Endothelial cell of umbilical vein (primary cell): ENCODE measurements around the gene GRK4. TPM values are rescaled to one million over a fixed set of nuclear protein-coding genes. Genes with fewer than 3 reads are reported as not detected.

Experiments used
- BruUV-seq: library from RNA; stranded (reverse); fragments of 400-500 nt; replicated peaks from 2 replicates; lab custom pipeline; 2021; lab: Mats Ljungman, UMichigan
- CTCF ChIA-PET: fragments of 300-600, 350-600 bp; sonication (Branson Sonifier 250); formaldehyde crosslinking; loops from one replicate; lab custom pipeline; 2021; ENCODE audit warnings: antibody characterized with exemption, inconsistent platforms; lab: Charles Lee
- POLR2A ChIA-PET: fragments of 300-600, 350-600 bp; sonication (Branson Sonifier 250); formaldehyde crosslinking; loops from one replicate; lab custom pipeline; 2021; ENCODE audit warnings: antibody characterized with exemption, inconsistent platforms; lab: Charles Lee
- DNase-seq: peaks from one replicate; pipeline ENCODE4 v3.0.0-alpha.2; 2011; ENCODE audit warnings: low read depth, low spot score
- FAIRE-seq: peaks from 2 replicates; lab custom pipeline; 2011; peaks lifted over from hg19 to GRCh38; lab: Jason Lieb, UNC
- H2AFZ ChIP-seq: 2 replicates; pipeline ENCODE4 v1.6.0; 2012; ENCODE audit warnings: low read depth, low read length, control low read depth, inconsistent platforms
- H3K27ac ChIP-seq: 2 replicates; pipeline ENCODE4 v1.5.1; 2011; ENCODE audit warnings: low read depth, mild to moderate bottlenecking, control low read depth, low read length, moderate library complexity; ENCODE audit not compliant: insufficient read depth
- H3K27me3 ChIP-seq, 2 experiments: 2 replicates each; pipeline versions ENCODE4 v1.6.0 to v1.6.1; 2011; ENCODE audit warnings: low read length in 2 of 2, mixed read lengths in 1 of 2; ENCODE audit not compliant: control insufficient read depth in 2 of 2, insufficient read depth in 2 of 2
- H3K36me3 ChIP-seq, 2 experiments: 2 replicates in 1 of 2; 3 replicates in 1 of 2; pipeline ENCODE4 v1.5.1; 2011; ENCODE audit warnings: low read length in 2 of 2, mild to moderate bottlenecking in 1 of 2, moderate library complexity in 1 of 2; ENCODE audit not compliant: control insufficient read depth in 2 of 2, insufficient read depth in 2 of 2; ENCODE audit errors: extremely low read depth in 1 of 2
- H3K4me1 ChIP-seq: 3 replicates; pipeline ENCODE4 v1.5.1; 2011; ENCODE audit warnings: mild to moderate bottlenecking, low read length; ENCODE audit not compliant: control insufficient read depth, insufficient read depth; ENCODE audit errors: extremely low read depth
- H3K4me2 ChIP-seq: 2 replicates; pipeline ENCODE4 v1.6.1; 2011; ENCODE audit warnings: low read length, control low read depth, mixed read lengths; ENCODE audit not compliant: insufficient read depth
- H3K4me3 ChIP-seq, 3 experiments: fragments of 200-600 bp in 1 of 3; sonication (generic), shearing (Covaris generic) in 1 of 3; replicated peaks in 1 of 3; 2 replicates each; pipeline ENCODE4 v1.5.1; 2011 to 2016; ENCODE audit warnings: control low read depth in 3 of 3, low read length in 3 of 3, mild to moderate bottlenecking in 2 of 3, inconsistent platforms in 1 of 3, low read depth in 1 of 3, moderate library complexity in 1 of 3; ENCODE audit not compliant: insufficient read depth in 1 of 3
- H3K79me2 ChIP-seq: 2 replicates; pipeline ENCODE4 v1.6.0; 2012; ENCODE audit warnings: low read length, inconsistent platforms; ENCODE audit not compliant: control insufficient read depth, insufficient read depth
- H3K9ac ChIP-seq: replicated peaks from 2 replicates; pipeline ENCODE3; 2011; ENCODE audit warnings: low read length, control low read depth; ENCODE audit not compliant: insufficient read depth; ENCODE audit errors: extremely low read depth
- H3K9me1 ChIP-seq: replicated peaks from 3 replicates; pipeline ENCODE4 v1.6.0; 2011; ENCODE audit warnings: mild to moderate bottlenecking, low read length; ENCODE audit not compliant: control insufficient read depth, insufficient read depth; ENCODE audit errors: extremely low read depth
- H3K9me3 ChIP-seq: replicated peaks from 2 replicates; pipeline ENCODE4 v1.5.1; 2012; ENCODE audit warnings: low read length, inconsistent platforms; ENCODE audit not compliant: control insufficient read depth, insufficient read depth
- H4K20me1 ChIP-seq: replicated peaks from 2 replicates; pipeline ENCODE3; 2011; ENCODE audit warnings: mild to moderate bottlenecking, low read length; ENCODE audit not compliant: control insufficient read depth, insufficient read depth; ENCODE audit errors: extremely low read depth
- CTCF ChIP-seq, 2 donors: IDR thresholded peaks; 1 replicate in 1 of 2; 2 replicates in 1 of 2; pipeline ENCODE4 v1.5.1; 2011; ENCODE audit warnings: low read length in 2 of 2, mild to moderate bottlenecking in 2 of 2, moderate library complexity in 2 of 2, control low read depth in 1 of 2, inconsistent platforms in 1 of 2, low read depth in 1 of 2; ENCODE audit not compliant: insufficient read depth in 1 of 2; ENCODE audit errors: extremely low read depth in 1 of 2
- EZH2 ChIP-seq: IDR thresholded peaks from 2 replicates; pipeline ENCODE4 v1.6.1; 2012; ENCODE audit warnings: borderline replicate concordance, low read depth, mild to moderate bottlenecking, moderate library complexity, low read length, inconsistent platforms; ENCODE audit not compliant: severe bottlenecking
- FOS ChIP-seq: IDR thresholded peaks from 2 replicates; pipeline ENCODE4 v1.6.1; 2011; ENCODE audit warnings: mild to moderate bottlenecking, low read length, moderate library complexity, borderline replicate concordance; ENCODE audit not compliant: insufficient read depth
- GATA2 ChIP-seq: IDR thresholded peaks from 2 replicates; pipeline ENCODE4 v1.7.0; 2011; ENCODE audit warnings: low read depth, mild to moderate bottlenecking, moderate library complexity, mixed read lengths, low read length; ENCODE audit not compliant: insufficient read length, insufficient read depth
- JUN ChIP-seq: IDR thresholded peaks from 2 replicates; pipeline ENCODE4 v1.6.1; 2011; ENCODE audit warnings: borderline replicate concordance, low read depth; ENCODE audit not compliant: insufficient read length, insufficient read depth
- MAX ChIP-seq: IDR thresholded peaks from 2 replicates; pipeline ENCODE4 v1.6.1; 2011; ENCODE audit not compliant: insufficient read depth, insufficient read length
- MYC ChIP-seq: IDR thresholded peaks from one replicate; pipeline ENCODE4 v1.6.1; 2011; ENCODE audit warnings: mild to moderate bottlenecking, low read depth, low read length
- POLR2A ChIP-seq: IDR thresholded peaks from 2 replicates; pipeline ENCODE4 v1.6.1; 2012; ENCODE audit warnings: low read depth, mild to moderate bottlenecking, control low read depth, low read length
- POLR2AphosphoS5 ChIP-seq: IDR thresholded peaks from 2 replicates; pipeline ENCODE4 v1.6.1; 2012; ENCODE audit warnings: low read depth, mild to moderate bottlenecking, control low read depth, low read length, moderate library complexity; ENCODE audit not compliant: insufficient read depth
- dilution Hi-C: fragments of 300-500 bp; cut with MboI; formaldehyde crosslinking; loops from one replicate; pipeline ENCODE4 v1.15.0; 2019; ENCODE audit warnings: low sequenced_read_pairs; ENCODE audit not compliant: extremely low pct_ligation_motif_present
- intact Hi-C: fragments of 100-400 bp; cut with micrococcal nuclease; formaldehyde crosslinking; loops from one replicate; pipeline ENCODE4 v1.10.0; 2022
- polyA plus RNA-seq, 4 experiments: library from polyadenylated mRNA; depleted of rRNA in 3 of 4; stranded (reverse) in 3 of 4; unstranded in 1 of 4; fragments of >200 nt; gene quantifications; 2 replicates each; pipeline versions ENCODE4 v1.2.1 to v1.2.3, GENCODE V29; 2011 to 2012; ENCODE audit warnings: missing spikeins in 1 of 4
- total RNA-seq: library from RNA; stranded (reverse); gene quantifications from 2 replicates; pipeline ENCODE4 v1.2.3, GENCODE V29; 2021

Gene GRK4
- total and polyA plus RNA-seq, 2 donors (not counting 3 experiments of a cell fraction or from before 2014, with no cell fraction given), result 3.1 to 6.3 TPM

- no TSS peak for BruUV-seq
- dilution Hi-C loops (no loop called here), intact Hi-C loops (no loop called here)
- Histone ChIP-seq H3K9ac (no peak overlapping the region), H3K79me2 (no peaks in the 10 kb centered on the region), H2AFZ (no peak overlapping the region), H3K36me3 (no peaks in the 10 kb centered on the region), H3K4me1 (no peaks in the 10 kb centered on the region), H3K27me3 (peaks cover 2% of the 10 kb centered on the region in 2 experiments), H4K20me1 (no peaks in the 10 kb centered on the region), H3K9me1 (no peaks in the 10 kb centered on the region), H3K9me3 (no peaks in the 10 kb centered on the region), H3K4me3 (no peak overlapping the region), H3K27ac (no peak overlapping the region), H3K4me2 (no peak overlapping the region)
- ChIA-PET POLR2A (no interaction called here), CTCF (interaction anchor here (1.3 kb wide), 1 partner anchor 21 kb away, joined by 3 read pairs; no protein-coding TSS in a partner anchor)
- TF ChIP-seq GATA2 (no peak), CTCF (IDR thresholded peaks at IDR 0.05; ENCODE audit: extremely low read depth in 1 of 2, insufficient read depth in 1 of 2, low read depth in 1 of 2, low read length in 2 of 2) (no peak), MYC (no peak), FOS (no peak), JUN (no peak), MAX (no peak), EZH2 (no peak), POLR2AphosphoS5 (no peak), POLR2A (no peak)
- DNase-seq (no peak), FAIRE-seq (no peak)
Measured at GRCh38 chr4:3016961-3017360, 53.6 kb downstream of the GRK4 start.
